Coronary artery (tissue), 2 donors: ENCODE data around the gene LASP1NB.
"Not testable (repeated sequence)": the region's sequence is repeated elsewhere in the genome, so short reads cannot be mapped to it uniquely, and the experiment has no call there.

ENCODE experiments used
- DNase-seq: peaks from one replicate; pipeline ENCODE4 v3.0.0-alpha.2; 2017; ENCODE audit warnings: low spot score
- H3K27ac ChIP-seq, 2 donors: fragments of 200-600 bp; sonication (generic); one replicate each; pipeline ENCODE4 v1.5.1; 2016 to 2019
- H3K4me3 ChIP-seq: fragments of 200-600 bp; sonication (generic); 2 replicates; pipeline ENCODE4 v1.5.1; 2016; ENCODE audit warnings: mild to moderate bottlenecking, moderate library complexity
- TF ChIP-seq, protein P1 (sequence below): fragments of 200-600 bp; sonication (generic); IDR thresholded peaks from one replicate; pipeline ENCODE4 v1.5.1; 2019; ENCODE audit warnings: antibody characterized with exemption

LASP1NB gene

GRCh38 chr17:38921756-38922411 is 3.5 kb upstream of the LASP1NB start:
- Histone ChIP-seq H3K4me3 (no peak overlapping the region), H3K27ac (peak overlapping the region; percentile 79 to 90)
- TF ChIP-seq, protein P1, sequence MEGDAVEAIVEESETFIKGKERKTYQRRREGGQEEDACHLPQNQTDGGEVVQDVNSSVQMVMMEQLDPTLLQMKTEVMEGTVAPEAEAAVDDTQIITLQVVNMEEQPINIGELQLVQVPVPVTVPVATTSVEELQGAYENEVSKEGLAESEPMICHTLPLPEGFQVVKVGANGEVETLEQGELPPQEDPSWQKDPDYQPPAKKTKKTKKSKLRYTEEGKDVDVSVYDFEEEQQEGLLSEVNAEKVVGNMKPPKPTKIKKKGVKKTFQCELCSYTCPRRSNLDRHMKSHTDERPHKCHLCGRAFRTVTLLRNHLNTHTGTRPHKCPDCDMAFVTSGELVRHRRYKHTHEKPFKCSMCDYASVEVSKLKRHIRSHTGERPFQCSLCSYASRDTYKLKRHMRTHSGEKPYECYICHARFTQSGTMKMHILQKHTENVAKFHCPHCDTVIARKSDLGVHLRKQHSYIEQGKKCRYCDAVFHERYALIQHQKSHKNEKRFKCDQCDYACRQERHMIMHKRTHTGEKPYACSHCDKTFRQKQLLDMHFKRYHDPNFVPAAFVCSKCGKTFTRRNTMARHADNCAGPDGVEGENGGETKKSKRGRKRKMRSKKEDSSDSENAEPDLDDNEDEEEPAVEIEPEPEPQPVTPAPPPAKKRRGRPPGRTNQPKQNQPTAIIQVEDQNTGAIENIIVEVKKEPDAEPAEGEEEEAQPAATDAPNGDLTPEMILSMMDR = no peak
- no peak for DNase-seq

- Histone ChIP-seq H3K4me3 (no peak overlapping the region), H3K27ac (peak overlapping the region; percentile 79 to 90)
- no peak for DNase-seq
- TF ChIP-seq, protein P1 = no peak
These were observed 2.7 kb upstream of the LASP1NB start for GRCh38 chr17:38922538-38923297.

DNA sequence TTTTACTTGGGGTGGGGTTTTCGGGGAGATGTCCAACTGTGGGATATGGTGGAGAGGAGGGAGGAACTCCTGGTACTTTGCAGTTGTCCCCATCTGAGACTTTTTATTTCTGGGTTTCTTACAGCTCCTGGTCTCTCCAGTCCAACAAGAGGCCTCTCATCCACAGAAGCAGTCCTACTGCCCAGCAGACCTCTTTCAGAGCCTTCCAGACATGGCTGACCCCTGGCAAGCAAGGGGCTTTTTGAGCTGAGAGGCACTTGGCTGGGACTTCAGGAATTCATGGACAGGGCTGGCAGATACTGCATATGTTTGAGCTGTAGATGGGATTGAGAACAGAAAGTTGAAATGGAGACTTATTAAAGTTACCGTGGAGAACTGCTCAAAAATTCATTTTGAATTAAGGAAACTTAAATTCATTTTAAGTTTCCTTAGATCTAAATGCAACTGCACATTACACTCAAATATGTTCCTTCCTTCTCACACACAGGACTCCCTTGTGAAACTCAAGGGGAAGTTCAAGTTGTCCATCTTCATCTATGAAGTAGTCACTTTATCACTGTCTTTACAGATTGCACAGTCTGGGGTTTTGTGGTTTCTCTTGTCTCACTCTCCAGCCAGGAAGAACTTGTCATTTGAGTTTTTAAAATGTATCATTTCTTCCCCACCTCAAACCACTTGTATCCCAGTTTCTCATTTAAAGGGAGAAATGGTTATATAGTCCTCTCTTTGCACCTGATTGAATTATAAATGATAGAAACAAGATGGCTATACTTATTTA is 1.1 kb downstream of the LASP1NB start:
- Histone ChIP-seq H3K27ac (peak overlapping the region; percentile 59 to 64), H3K4me3 (no peak overlapping the region)
- TF ChIP-seq, protein P1 = no peak
- no peak for DNase-seq

DNA sequence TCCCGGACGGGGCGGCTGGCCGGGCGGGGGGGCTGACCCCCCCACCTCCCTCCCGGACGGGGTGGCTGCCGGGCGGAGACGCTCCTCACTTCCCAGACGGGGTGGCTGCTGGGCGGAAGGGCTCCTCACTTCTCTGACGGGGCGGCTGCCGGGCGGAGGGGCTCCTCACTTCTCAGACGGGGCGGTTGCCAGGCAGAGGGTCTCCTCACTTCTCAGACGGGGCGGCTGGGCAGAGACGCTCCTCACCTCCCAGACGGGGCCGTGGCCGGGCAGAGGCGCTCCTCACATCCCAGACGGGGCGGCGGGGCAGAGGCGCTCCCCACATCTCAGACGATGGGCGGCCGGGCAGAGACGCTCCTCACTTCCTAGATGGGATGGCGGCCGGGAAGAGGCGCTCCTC is 5.4 kb downstream of the LASP1NB start:
- not testable (repeated sequence) for H3K27ac ChIP-seq, H3K4me3 ChIP-seq, DNase-seq

- H3K4me3 ChIP-seq, DNase-seq: not testable (repeated sequence)
- peak overlapping the region; percentile 6 to 69 for H3K27ac ChIP-seq
These were observed 8.5 kb downstream of the LASP1NB start for GRCh38 chr17:38933962-38934361.

- no peak for DNase-seq
- H3K27ac ChIP-seq = no peak overlapping the region
- no peak overlapping the region for H3K4me3 ChIP-seq
- TF ChIP-seq, protein P1 = no peak
These were observed 14.6 kb downstream of the LASP1NB start for GRCh38 chr17:38939987-38940386.

DNA sequence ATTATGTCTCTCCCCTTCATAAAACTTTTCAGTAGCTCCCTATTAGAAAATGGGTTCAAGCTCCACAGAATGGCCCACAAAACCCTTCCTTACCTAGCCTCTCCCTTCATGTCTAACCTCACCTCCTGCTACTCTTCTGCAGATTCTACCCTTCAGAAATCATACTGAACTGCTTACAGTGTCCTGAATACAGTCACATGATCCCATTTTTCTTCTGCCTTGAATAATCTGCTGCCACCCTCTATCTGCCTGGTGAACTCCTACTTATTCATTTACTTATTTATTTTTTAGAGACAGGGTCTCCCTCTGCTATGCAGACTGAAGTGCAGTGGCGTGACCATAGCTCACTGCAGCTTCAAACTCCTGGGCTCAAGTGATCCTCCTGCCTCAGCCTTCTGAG is 15.0 kb downstream of the LASP1NB start:
- TF ChIP-seq, protein P1 = no peak
- no peak overlapping the region for H3K4me3 ChIP-seq
- no peak overlapping the region for H3K27ac ChIP-seq
- DNase-seq = no peak
